ENCODE measurements around the gene BCL6.

- TF ChIP-seq CREB5 (CRISPR knock-in tag; IDR thresholded peaks at IDR 0.05; ENCODE audit: low read depth): no peak
- no peak for TF ChIP-seq ZFP30 (CRISPR knock-in tag; IDR thresholded peaks at IDR 0.05)
- no peak for TF ChIP-seq PATZ1 (CRISPR knock-in tag; IDR thresholded peaks at IDR 0.05; ENCODE audit: borderline replicate concordance)
- TF ChIP-seq ZFP3 (CRISPR knock-in tag; IDR thresholded peaks at IDR 0.05): no peak
Observed at GRCh38 chr3:187792521-187792920, 47.3 kb upstream of the BCL6 start.
